ENCODE data around the gene KCNK7.

- TF ChIP-seq, protein P1, sequence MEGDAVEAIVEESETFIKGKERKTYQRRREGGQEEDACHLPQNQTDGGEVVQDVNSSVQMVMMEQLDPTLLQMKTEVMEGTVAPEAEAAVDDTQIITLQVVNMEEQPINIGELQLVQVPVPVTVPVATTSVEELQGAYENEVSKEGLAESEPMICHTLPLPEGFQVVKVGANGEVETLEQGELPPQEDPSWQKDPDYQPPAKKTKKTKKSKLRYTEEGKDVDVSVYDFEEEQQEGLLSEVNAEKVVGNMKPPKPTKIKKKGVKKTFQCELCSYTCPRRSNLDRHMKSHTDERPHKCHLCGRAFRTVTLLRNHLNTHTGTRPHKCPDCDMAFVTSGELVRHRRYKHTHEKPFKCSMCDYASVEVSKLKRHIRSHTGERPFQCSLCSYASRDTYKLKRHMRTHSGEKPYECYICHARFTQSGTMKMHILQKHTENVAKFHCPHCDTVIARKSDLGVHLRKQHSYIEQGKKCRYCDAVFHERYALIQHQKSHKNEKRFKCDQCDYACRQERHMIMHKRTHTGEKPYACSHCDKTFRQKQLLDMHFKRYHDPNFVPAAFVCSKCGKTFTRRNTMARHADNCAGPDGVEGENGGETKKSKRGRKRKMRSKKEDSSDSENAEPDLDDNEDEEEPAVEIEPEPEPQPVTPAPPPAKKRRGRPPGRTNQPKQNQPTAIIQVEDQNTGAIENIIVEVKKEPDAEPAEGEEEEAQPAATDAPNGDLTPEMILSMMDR (IDR thresholded peaks at IDR 0.05): no peak
- no peak for TF ChIP-seq SIN3A (IDR thresholded peaks at IDR 0.05; ENCODE audit: borderline replicate concordance, insufficient read depth, low read depth, low read length)
- TF ChIP-seq, protein P2, sequence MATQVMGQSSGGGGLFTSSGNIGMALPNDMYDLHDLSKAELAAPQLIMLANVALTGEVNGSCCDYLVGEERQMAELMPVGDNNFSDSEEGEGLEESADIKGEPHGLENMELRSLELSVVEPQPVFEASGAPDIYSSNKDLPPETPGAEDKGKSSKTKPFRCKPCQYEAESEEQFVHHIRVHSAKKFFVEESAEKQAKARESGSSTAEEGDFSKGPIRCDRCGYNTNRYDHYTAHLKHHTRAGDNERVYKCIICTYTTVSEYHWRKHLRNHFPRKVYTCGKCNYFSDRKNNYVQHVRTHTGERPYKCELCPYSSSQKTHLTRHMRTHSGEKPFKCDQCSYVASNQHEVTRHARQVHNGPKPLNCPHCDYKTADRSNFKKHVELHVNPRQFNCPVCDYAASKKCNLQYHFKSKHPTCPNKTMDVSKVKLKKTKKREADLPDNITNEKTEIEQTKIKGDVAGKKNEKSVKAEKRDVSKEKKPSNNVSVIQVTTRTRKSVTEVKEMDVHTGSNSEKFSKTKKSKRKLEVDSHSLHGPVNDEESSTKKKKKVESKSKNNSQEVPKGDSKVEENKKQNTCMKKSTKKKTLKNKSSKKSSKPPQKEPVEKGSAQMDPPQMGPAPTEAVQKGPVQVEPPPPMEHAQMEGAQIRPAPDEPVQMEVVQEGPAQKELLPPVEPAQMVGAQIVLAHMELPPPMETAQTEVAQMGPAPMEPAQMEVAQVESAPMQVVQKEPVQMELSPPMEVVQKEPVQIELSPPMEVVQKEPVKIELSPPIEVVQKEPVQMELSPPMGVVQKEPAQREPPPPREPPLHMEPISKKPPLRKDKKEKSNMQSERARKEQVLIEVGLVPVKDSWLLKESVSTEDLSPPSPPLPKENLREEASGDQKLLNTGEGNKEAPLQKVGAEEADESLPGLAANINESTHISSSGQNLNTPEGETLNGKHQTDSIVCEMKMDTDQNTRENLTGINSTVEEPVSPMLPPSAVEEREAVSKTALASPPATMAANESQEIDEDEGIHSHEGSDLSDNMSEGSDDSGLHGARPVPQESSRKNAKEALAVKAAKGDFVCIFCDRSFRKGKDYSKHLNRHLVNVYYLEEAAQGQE (IDR thresholded peaks at IDR 0.05; ENCODE audit: insufficient read depth in 1 of 2, low read depth in 2 of 2, low read length in 1 of 2): no peak
- no peak for TF ChIP-seq POLR2AphosphoS5 (IDR thresholded peaks at IDR 0.05; ENCODE audit: low read depth, low read length)
Measured at GRCh38 chr11:65604258-65604657, 8.7 kb upstream of the KCNK7 start.

All from Panc1 (cell line).